Gastrocnemius medialis (tissue), 4 donors: ENCODE data around the gene ICOS. TPM values are rescaled to one million over a fixed set of nuclear protein-coding genes. Genes with fewer than 3 reads are reported as not detected.

Source experiments
- ATAC-seq, 2 donors: fragments of 150-250 bp; one replicate each; pipeline ENCODE4 v1.9.1; 2016
- DNase-seq, 2 donors: peaks; one replicate each; pipeline ENCODE4 v3.0.0-alpha.2; 2019
- H3K27ac ChIP-seq, 4 donors: fragments of 200-600 bp; sonication (generic); 1 replicate in 1 of 4; 2 replicates in 3 of 4; pipeline ENCODE4 v1.5.1; 2016 to 2018; ENCODE audit warnings: mild to moderate bottlenecking in 2 of 4, moderate library complexity in 1 of 4
- H3K27me3 ChIP-seq, 3 donors: fragments of 200-600 bp; sonication (generic) in 2 of 3; 1 replicate in 1 of 3; 2 replicates in 2 of 3; pipeline versions ENCODE4 v1.5.1 to v1.6.0; 2016 to 2019; ENCODE audit warnings: mild to moderate bottlenecking in 1 of 3, moderate library complexity in 1 of 3
- H3K36me3 ChIP-seq, 2 donors: fragments of 200-600 bp; sonication (generic) in 1 of 2; one replicate each; pipeline ENCODE4 v1.5.1; 2017 to 2018
- H3K4me1 ChIP-seq, 2 donors: fragments of 200-600 bp; sonication (generic) in 1 of 2; one replicate each; pipeline ENCODE4 v1.5.1; 2016 to 2017; ENCODE audit warnings: mild to moderate bottlenecking in 2 of 2
- H3K4me3 ChIP-seq, 4 donors: fragments of 200-600 bp; sonication (generic) in 3 of 4; 1 replicate in 1 of 4; 2 replicates in 3 of 4; pipeline ENCODE4 v1.5.1; 2016 to 2019; ENCODE audit warnings: mild to moderate bottlenecking in 2 of 4
- H3K9me3 ChIP-seq, 3 donors: fragments of 200-600 bp; sonication (generic) in 2 of 3; 1 replicate in 1 of 3; 2 replicates in 2 of 3; pipeline ENCODE4 v1.5.1; 2016 to 2019
- CTCF ChIP-seq, 5 experiments: fragments of 450-650 bp in 3 of 5; fragments of 200-600 bp in 2 of 5; sonication (generic) in 2 of 5; IDR thresholded peaks in 4 of 5; conservative IDR thresholded peaks in 1 of 5; 1 replicate in 4 of 5; 2 replicates in 1 of 5; pipeline ENCODE4 v1.5.1; 2016 to 2019; ENCODE audit warnings: antibody characterized with exemption in 5 of 5, mild to moderate bottlenecking in 3 of 5, moderate library complexity in 3 of 5
- POLR2A ChIP-seq, 2 donors: fragments of 450-650 bp; IDR thresholded peaks; one replicate each; pipeline ENCODE4 v1.6.1; 2017; ENCODE audit warnings: antibody characterized with exemption in 2 of 2, mild to moderate bottlenecking in 2 of 2, moderate library complexity in 2 of 2
- in situ Hi-C, 4 donors: fragments of 200-750 bp; cut with MboI; loops; one replicate each; pipeline versions ENCODE4 v1.15.0 to v1.8.0; 2017; ENCODE audit warnings: low sequenced_read_pairs in 4 of 4
- intact Hi-C: fragments of 100-400 bp; cut with DNase I; formaldehyde crosslinking; loops from one replicate; pipeline ENCODE4 v1.15.1; 2023; ENCODE audit warnings: low total_unique reads
- total RNA-seq, 4 donors: library from RNA; depleted of rRNA; stranded (reverse); fragments of >200 nt; gene quantifications; one replicate each; pipeline versions ENCODE4 v1.1.0 to v1.2.3, GENCODE V29; 2016

ICOS gene
- total RNA-seq, 4 donors from 2014 or later: not detected

DNA sequence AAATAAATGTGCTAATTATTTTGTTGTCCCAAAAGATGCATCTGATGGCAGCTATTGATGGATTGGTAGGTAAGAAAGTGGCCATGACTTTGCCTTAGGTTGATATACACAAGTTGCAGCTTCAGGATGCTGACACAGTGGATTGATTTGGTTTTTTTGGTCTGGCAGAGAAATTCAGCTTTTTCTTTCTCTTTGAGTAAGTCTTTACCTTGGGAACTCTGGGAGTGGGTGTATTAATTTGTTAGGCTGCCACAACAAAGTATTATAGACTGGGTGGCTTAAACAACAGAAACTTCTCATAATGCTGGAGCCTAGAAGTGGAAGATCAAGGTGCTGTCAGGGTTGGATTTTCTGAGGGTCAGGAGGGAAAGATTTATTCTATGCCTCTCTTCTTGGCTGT, 19.8 kb upstream of the ICOS start:
- DNase-seq: no peak
- no peak for TF ChIP-seq POLR2A (IDR thresholded peaks at IDR 0.05)
- TF ChIP-seq CTCF (IDR thresholded peaks at IDR 0.05 in 4 of 5, conservative IDR thresholded peaks at IDR 0.05 in 1 of 5): no peak
- Histone ChIP-seq H3K4me1 (peaks cover 0 to 9% of the 10 kb centered on the region in 2 donors), H3K36me3 (no peaks in the 10 kb centered on the region), H3K27ac (no peak overlapping the region), H3K27me3 (no peaks in the 10 kb centered on the region), H3K4me3 (no peak overlapping the region), H3K9me3 (no peaks in the 10 kb centered on the region)
- no peak for ATAC-seq
- intact Hi-C loops (no loop called here), in situ Hi-C loops (loop anchor here in 2 of 4 donors (10.0 to 25.0 kb wide), 2 partner anchors 429 to 432 kb away; no protein-coding TSS in a partner anchor)

DNA sequence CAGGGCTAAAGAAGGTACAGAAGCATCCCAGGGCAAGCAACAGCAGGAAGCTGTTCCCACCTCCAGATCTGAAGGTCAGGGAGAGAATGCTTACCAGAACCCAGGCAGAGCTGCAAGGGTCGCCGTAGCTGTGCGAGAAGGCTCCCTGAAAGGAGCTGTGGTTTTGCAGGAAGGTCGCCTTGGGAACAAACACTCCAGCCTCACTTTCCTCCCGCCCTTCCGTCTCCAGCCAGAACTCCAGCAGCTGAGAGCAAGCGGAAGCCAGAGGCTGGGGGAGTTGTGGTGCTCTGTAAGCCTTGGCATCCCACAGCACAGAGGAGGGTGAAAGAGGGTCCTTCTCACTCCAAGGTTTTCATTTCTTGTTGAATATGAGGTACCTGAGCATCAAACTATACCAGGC, 18.3 kb upstream of the ICOS start:
- intact Hi-C loops (no loop called here), in situ Hi-C loops (loop anchor here in 2 of 4 donors (10.0 to 25.0 kb wide), 2 partner anchors 431 to 433 kb away; no protein-coding TSS in a partner anchor)
- Histone ChIP-seq H3K27ac (no peak overlapping the region), H3K4me3 (no peak overlapping the region), H3K36me3 (no peaks in the 10 kb centered on the region), H3K9me3 (no peaks in the 10 kb centered on the region), H3K4me1 (peaks cover 0 to 9% of the 10 kb centered on the region in 2 donors), H3K27me3 (no peaks in the 10 kb centered on the region)
- no peak for ATAC-seq
- no peak for TF ChIP-seq CTCF (IDR thresholded peaks at IDR 0.05 in 4 of 5, conservative IDR thresholded peaks at IDR 0.05 in 1 of 5)
- no peak for TF ChIP-seq POLR2A (IDR thresholded peaks at IDR 0.05)
- DNase-seq: no peak

GRCh38 chr2:203918839-203919238, 17.7 kb upstream of the ICOS start:
- H3K9me3 ChIP-seq: no peaks in the 10 kb centered on the region
- H3K27ac ChIP-seq: no peak overlapping the region
- no peak for DNase-seq
- H3K4me1 ChIP-seq: peaks cover 0 to 9% of the 10 kb centered on the region in 2 donors
- H3K4me3 ChIP-seq: no peak overlapping the region
- in situ Hi-C loops: loop anchor here in 2 of 4 donors (10.0 to 25.0 kb wide), 2 partner anchors 432 to 434 kb away; no protein-coding TSS in a partner anchor
- no peaks in the 10 kb centered on the region for H3K36me3 ChIP-seq
- intact Hi-C loops: loop anchor here (1.0 kb wide), 1 partner anchor 19 kb away; no protein-coding TSS in a partner anchor
- TF ChIP-seq CTCF (IDR thresholded peaks at IDR 0.05 in 4 of 5, conservative IDR thresholded peaks at IDR 0.05 in 1 of 5) (no peak), POLR2A (IDR thresholded peaks at IDR 0.05) (no peak)
- H3K27me3 ChIP-seq: no peaks in the 10 kb centered on the region
- ATAC-seq: no peak

GRCh38 chr2:203925512-203926158, 10.9 kb upstream of the ICOS start:
- DNase-seq (no peak), ATAC-seq (no peak)
- in situ Hi-C loops: no loop called here
- intact Hi-C loops: no loop called here
- H3K9me3 ChIP-seq: no peaks in the 10 kb centered on the region
- H3K27me3 ChIP-seq: no peaks in the 10 kb centered on the region
- TF ChIP-seq POLR2A (IDR thresholded peaks at IDR 0.05) (no peak), CTCF (IDR thresholded peaks at IDR 0.05 in 4 of 5, conservative IDR thresholded peaks at IDR 0.05 in 1 of 5) (no peak)
- H3K4me1 ChIP-seq: no peaks in the 10 kb centered on the region
- no peak overlapping the region for H3K4me3 ChIP-seq
- H3K27ac ChIP-seq: no peak overlapping the region
- no peaks in the 10 kb centered on the region for H3K36me3 ChIP-seq
